Caco-2 (cell line): ENCODE measurements around the gene RAB10. TPM values are rescaled to one million over a fixed set of nuclear protein-coding genes. Genes with fewer than 3 reads are reported as not detected.

Source experiments
- BruUV-seq: library from RNA; stranded (reverse); fragments of 400-500 nt; replicated peaks from 2 replicates; lab custom pipeline; 2021; lab: Mats Ljungman, UMichigan
- CTCF ChIA-PET: fragments of 300-600 bp; sonication (Branson Sonifier 250); formaldehyde crosslinking; loops from one replicate; lab custom pipeline; 2022; ENCODE audit warnings: antibody characterized with exemption; lab: Charles Lee
- POLR2A ChIA-PET: fragments of 300-600 bp; sonication (Branson Sonifier 250); formaldehyde crosslinking; loops from one replicate; lab custom pipeline; 2022; ENCODE audit warnings: antibody characterized with exemption; lab: Charles Lee
- DNase-seq, 2 experiments: peaks; one replicate each; pipeline versions ENCODE4 v3.0.0 to v3.0.0-alpha.2; 2020 to 2022
- H3K27me3 ChIP-seq: replicated peaks from 2 replicates; pipeline ENCODE4 v1.6.0; 2011; ENCODE audit warnings: low read length; ENCODE audit not compliant: control insufficient read depth, insufficient read depth
- H3K36me3 ChIP-seq: 2 replicates; pipeline ENCODE4 v1.5.1; 2011; ENCODE audit warnings: low read length; ENCODE audit not compliant: control insufficient read depth, insufficient read depth
- H3K4me1 ChIP-seq: fragments of 250-450 bp; sonication (Bioruptor Pico); 2 replicates; pipeline ENCODE4 v1.5.1; 2020; ENCODE audit warnings: mild to moderate bottlenecking
- H3K4me3 ChIP-seq: 2 replicates; pipeline ENCODE4 v1.5.1; 2011; ENCODE audit warnings: low read depth, mild to moderate bottlenecking, control low read depth, low read length
- H3K9me3 ChIP-seq: fragments of 250-450 bp; sonication (Bioruptor Pico); 2 replicates; pipeline ENCODE4 v1.5.1; 2020; ENCODE audit warnings: mild to moderate bottlenecking, moderate library complexity
- H3K27ac Mint-ChIP-seq: one replicate; pipeline ENCODE4 v1.8.0; 2022; ENCODE audit warnings: mixed read lengths; ENCODE audit not compliant: unreplicated experiment
- H3K27me3 Mint-ChIP-seq: one replicate; pipeline ENCODE4 v1.8.0; 2022; ENCODE audit warnings: mixed read lengths; ENCODE audit not compliant: insufficient read depth, unreplicated experiment
- H3K36me3 Mint-ChIP-seq: one replicate; pipeline ENCODE4 v1.8.0; 2022; ENCODE audit warnings: mild to moderate bottlenecking, mixed read lengths; ENCODE audit not compliant: insufficient read depth, unreplicated experiment
- H3K4me1 Mint-ChIP-seq: one replicate; pipeline ENCODE4 v1.8.0; 2022; ENCODE audit warnings: low read depth, mixed read lengths; ENCODE audit not compliant: unreplicated experiment
- H3K4me3 Mint-ChIP-seq: one replicate; pipeline ENCODE4 v1.8.0; 2022; ENCODE audit warnings: mild to moderate bottlenecking, moderate library complexity, mixed read lengths; ENCODE audit not compliant: unreplicated experiment
- H3K9me3 Mint-ChIP-seq: one replicate; pipeline ENCODE4 v1.8.0; 2022; ENCODE audit warnings: mixed read lengths; ENCODE audit not compliant: unreplicated experiment
- CTCF ChIP-seq, 2 experiments: fragments of 200-600 bp in 1 of 2; IDR thresholded peaks; 1 replicate in 1 of 2; 2 replicates in 1 of 2; pipeline versions ENCODE4 v1.5.1 to v1.8.0; 2011 to 2022; ENCODE audit warnings: antibody characterized with exemption in 1 of 2, control low read depth in 1 of 2, inconsistent platforms in 1 of 2, low read depth in 1 of 2, low read length in 1 of 2, mild to moderate bottlenecking in 1 of 2, moderate library complexity in 1 of 2; ENCODE audit not compliant: insufficient read depth in 1 of 2, severe bottlenecking in 1 of 2, unreplicated experiment in 1 of 2
- intact Hi-C: fragments of 100-400 bp; cut with micrococcal nuclease; formaldehyde crosslinking; loops from one replicate; pipeline ENCODE4 v1.10.0; 2022; ENCODE audit not compliant: unreplicated experiment
- total RNA-seq: library from RNA; stranded (reverse); gene quantifications from 2 replicates; pipeline ENCODE4 v1.2.3, GENCODE V29; 2022

The RAB10 gene
- total RNA-seq, 1 experiment from 2014 or later, result 213 TPM

GRCh38 chr2:26178246-26178645, 144.4 kb downstream of the RAB10 start:
- no peaks in the 10 kb centered on the region for H3K9me3 Mint-ChIP-seq
- peaks cover 4% of the 10 kb centered on the region; the same call in 1 of the 2 replicates for H3K4me1 ChIP-seq
- no peak overlapping the region for H3K27ac Mint-ChIP-seq
- CTCF ChIA-PET, result no interaction called here
- POLR2A ChIA-PET, result no interaction called here
- peaks cover 2% of the 10 kb centered on the region; the same call in 1 of the 2 replicates for H3K36me3 ChIP-seq
- H3K4me1 Mint-ChIP-seq, result peaks cover 10% of the 10 kb centered on the region
- peak overlapping the region; percentile 69 for H3K4me3 Mint-ChIP-seq
- TF ChIP-seq CTCF (IDR thresholded peaks at IDR 0.05; ENCODE audit: insufficient read depth in 1 of 2, low read depth in 1 of 2, low read length in 1 of 2, severe bottlenecking in 1 of 2, unreplicated experiment in 1 of 2), result no peak
- DNase-seq, result peak in 1 of 2 experiments; percentile 12
- H3K36me3 Mint-ChIP-seq, result no peaks in the 10 kb centered on the region
- H3K27me3 Mint-ChIP-seq, result no peaks in the 10 kb centered on the region
- no peaks in the 10 kb centered on the region for H3K9me3 ChIP-seq
- peak overlapping the region; percentile 66 for H3K4me3 ChIP-seq
- no peaks in the 10 kb centered on the region for H3K27me3 ChIP-seq
- intact Hi-C loops, result no loop called here
- no TSS peak for BruUV-seq

GRCh38 chr2:26178746-26179436, 145.0 kb downstream of the RAB10 start:
- no peak for TF ChIP-seq CTCF (IDR thresholded peaks at IDR 0.05; ENCODE audit: insufficient read depth in 1 of 2, low read depth in 1 of 2, low read length in 1 of 2, severe bottlenecking in 1 of 2, unreplicated experiment in 1 of 2)
- Histone ChIP-seq H3K4me1 (peaks cover 4% of the 10 kb centered on the region; the same call in 1 of the 2 replicates), H3K4me3 (peak overlapping the region; percentile 66), H3K36me3 (peaks cover 2% of the 10 kb centered on the region; the same call in 1 of the 2 replicates), H3K9me3 (no peaks in the 10 kb centered on the region), H3K27me3 (no peaks in the 10 kb centered on the region)
- Mint-ChIP-seq H3K4me1 (peaks cover 10% of the 10 kb centered on the region), H3K9me3 (no peaks in the 10 kb centered on the region), H3K36me3 (no peaks in the 10 kb centered on the region), H3K4me3 (peak overlapping the region; percentile 69), H3K27ac (no peak overlapping the region), H3K27me3 (no peaks in the 10 kb centered on the region)
- intact Hi-C loops, result no loop called here
- peak; percentile 38 to 40 for DNase-seq
- ChIA-PET POLR2A (no interaction called here), CTCF (no interaction called here)
- no TSS peak for BruUV-seq

GRCh38 chr2:26179446-26179913, 145.6 kb downstream of the RAB10 start:
- intact Hi-C loops, result no loop called here
- POLR2A ChIA-PET, result no interaction called here
- no peaks in the 10 kb centered on the region for H3K27me3 Mint-ChIP-seq
- H3K27ac Mint-ChIP-seq, result no peak overlapping the region
- peaks cover 2% of the 10 kb centered on the region; the same call in 1 of the 2 replicates for H3K36me3 ChIP-seq
- H3K4me1 Mint-ChIP-seq, result peaks cover 5% of the 10 kb centered on the region
- peaks cover 6% of the 10 kb centered on the region for H3K4me1 ChIP-seq
- CTCF ChIA-PET, result no interaction called here
- no peaks in the 10 kb centered on the region for H3K9me3 ChIP-seq
- no peaks in the 10 kb centered on the region for H3K36me3 Mint-ChIP-seq
- no peak overlapping the region for H3K4me3 ChIP-seq
- no peak for DNase-seq
- H3K27me3 ChIP-seq, result no peaks in the 10 kb centered on the region
- H3K9me3 Mint-ChIP-seq, result no peaks in the 10 kb centered on the region
- peak overlapping the region; percentile 69 for H3K4me3 Mint-ChIP-seq
- no TSS peak for BruUV-seq
- no peak for TF ChIP-seq CTCF (IDR thresholded peaks at IDR 0.05; ENCODE audit: insufficient read depth in 1 of 2, low read depth in 1 of 2, low read length in 1 of 2, severe bottlenecking in 1 of 2, unreplicated experiment in 1 of 2)
